ENCODE results near the gene ZMYND8.

- TF ChIP-seq EZH2 (IDR thresholded peaks at IDR 0.05; ENCODE audit: insufficient read depth, poor library complexity, severe bottlenecking) (no peak), EZH2phosphoT487 (IDR thresholded peaks at IDR 0.05; ENCODE audit: insufficient read depth, low read depth) (no peak)
Measured at GRCh38 chr20:47212606-47213207, 143.8 kb downstream of the ZMYND8 start.

Measured in GM23248 (cell line).